ENCODE data around the gene C17orf50. TPM values are rescaled to one million over a fixed set of nuclear protein-coding genes. Genes with fewer than 3 reads are reported as not detected.

Gene C17orf50
- total RNA-seq, 2 experiments from 2014 or later, result not detected

GRCh38 chr17:35716897-35717465, 43.7 kb upstream of the C17orf50 start:
- H3K9me3 Mint-ChIP-seq, result no peaks in the 10 kb centered on the region
- no peak overlapping the region for H3K27ac Mint-ChIP-seq
- no peaks in the 10 kb centered on the region for H3K27me3 Mint-ChIP-seq
- no peaks in the 10 kb centered on the region for H3K27me3 ChIP-seq (ENCODE audit: control insufficient read depth in 1 of 2, insufficient read depth in 2 of 2, low read length in 2 of 2)
- POLR2A ChIA-PET, result no interaction called here
- no peaks in the 10 kb centered on the region for H3K9me3 ChIP-seq (ENCODE audit: control insufficient read depth in 1 of 2, insufficient read depth in 1 of 2, low read length in 2 of 2)
- H3K4me1 Mint-ChIP-seq (ENCODE audit: low read depth), result no peaks in the 10 kb centered on the region
- H3K27ac ChIP-seq (ENCODE audit: low read depth in 1 of 2, low read length in 2 of 2), result no peak overlapping the region
- peaks cover 68% of the 10 kb centered on the region for H3K36me3 ChIP-seq (ENCODE audit: insufficient read depth, low read length)
- DNase-seq, result no peak
- no peak overlapping the region for H3K4me3 ChIP-seq (ENCODE audit: low read length)
- H3K4me1 ChIP-seq (ENCODE audit: insufficient read depth, low read length), result peaks cover 15% of the 10 kb centered on the region
- no peak overlapping the region for H3K4me3 Mint-ChIP-seq
- peaks cover 14% of the 10 kb centered on the region for H3K36me3 Mint-ChIP-seq (ENCODE audit: low read depth)
- intact Hi-C loops (cut with DNase I, micrococcal nuclease), result no loop called here
- ATAC-seq (ENCODE audit: poor library complexity), result no peak
- CTCF ChIA-PET, result no interaction called here
- TF ChIP-seq CTCF (IDR thresholded peaks at IDR 0.05), result no peak

- DNase-seq (no peak), ATAC-seq (ENCODE audit: poor library complexity) (no peak)
- no peaks in the 10 kb centered on the region for H3K9me3 Mint-ChIP-seq
- Histone ChIP-seq H3K27ac (ENCODE audit: low read depth in 1 of 2, low read length in 2 of 2) (no peak overlapping the region), H3K4me3 (ENCODE audit: low read length) (no peak overlapping the region), H3K9me3 (ENCODE audit: control insufficient read depth in 1 of 2, insufficient read depth in 1 of 2, low read length in 2 of 2) (no peaks in the 10 kb centered on the region), H3K4me1 (ENCODE audit: insufficient read depth, low read length) (peaks cover 10% of the 10 kb centered on the region), H3K27me3 (ENCODE audit: control insufficient read depth in 1 of 2, insufficient read depth in 2 of 2, low read length in 2 of 2) (no peaks in the 10 kb centered on the region), H3K36me3 (ENCODE audit: insufficient read depth, low read length) (peaks cover 71% of the 10 kb centered on the region)
- intact Hi-C loops (cut with DNase I, micrococcal nuclease), result no loop called here
- ChIA-PET CTCF (no interaction called here), POLR2A (no interaction called here)
- no peak overlapping the region for H3K27ac Mint-ChIP-seq
- TF ChIP-seq CTCF (IDR thresholded peaks at IDR 0.05), result no peak
- H3K36me3 Mint-ChIP-seq (ENCODE audit: low read depth), result peaks cover 19% of the 10 kb centered on the region
- H3K4me1 Mint-ChIP-seq (ENCODE audit: low read depth), result no peaks in the 10 kb centered on the region
- H3K27me3 Mint-ChIP-seq, result no peaks in the 10 kb centered on the region
- no peak overlapping the region for H3K4me3 Mint-ChIP-seq
These were observed 43.2 kb upstream of the C17orf50 start for GRCh38 chr17:35717475-35717874.

- no peaks in the 10 kb centered on the region for H3K4me1 ChIP-seq (ENCODE audit: insufficient read depth, low read length)
- no peak overlapping the region for H3K27ac ChIP-seq (ENCODE audit: low read depth in 1 of 2, low read length in 2 of 2)
- Mint-ChIP-seq H3K36me3 (ENCODE audit: low read depth) (peaks cover 71% of the 10 kb centered on the region), H3K4me1 (ENCODE audit: low read depth) (no peaks in the 10 kb centered on the region), H3K27ac (no peak overlapping the region), H3K4me3 (no peak overlapping the region), H3K27me3 (no peaks in the 10 kb centered on the region), H3K9me3 (no peaks in the 10 kb centered on the region)
- no peaks in the 10 kb centered on the region for H3K27me3 ChIP-seq (ENCODE audit: control insufficient read depth in 1 of 2, insufficient read depth in 2 of 2, low read length in 2 of 2)
- no peaks in the 10 kb centered on the region for H3K9me3 ChIP-seq (ENCODE audit: control insufficient read depth in 1 of 2, insufficient read depth in 1 of 2, low read length in 2 of 2)
- H3K4me3 ChIP-seq (ENCODE audit: low read length), result no peak overlapping the region
- intact Hi-C loops (cut with DNase I, micrococcal nuclease), result no loop called here
- CTCF ChIA-PET, result no interaction called here
- peaks cover 76% of the 10 kb centered on the region for H3K36me3 ChIP-seq (ENCODE audit: insufficient read depth, low read length)
- POLR2A ChIA-PET, result no interaction called here
- ATAC-seq (ENCODE audit: poor library complexity) (no peak), DNase-seq (no peak)
- TF ChIP-seq CTCF (IDR thresholded peaks at IDR 0.05), result no peak
These were observed 37.0 kb upstream of the C17orf50 start for GRCh38 chr17:35723735-35724134.

Data from CD4-positive, alpha-beta T cell (primary cell).